ENCODE measurements around the gene MARCO. TPM values are rescaled to one million over a fixed set of nuclear protein-coding genes. Genes with fewer than 3 reads are reported as not detected.
A peak's percentile ranks its signal among the peaks of the same experiment; 100 is the strongest.

MARCO gene
- total RNA-seq, 1 donor from 2014 or later: 1.1 TPM

GRCh38 chr2:119006441-119006840 is 64.4 kb downstream of the MARCO start:
- peaks cover 43% of the 10 kb centered on the region for H3K27me3 Mint-ChIP-seq
- H3K36me3 Mint-ChIP-seq: no peaks in the 10 kb centered on the region
- no peak overlapping the region for H3K27ac Mint-ChIP-seq
- no peaks in the 10 kb centered on the region for H3K9me3 Mint-ChIP-seq
- DNase-seq (ENCODE audit: extremely low spot score, unreplicated experiment): peak; percentile 44
- TF ChIP-seq, protein P1, sequence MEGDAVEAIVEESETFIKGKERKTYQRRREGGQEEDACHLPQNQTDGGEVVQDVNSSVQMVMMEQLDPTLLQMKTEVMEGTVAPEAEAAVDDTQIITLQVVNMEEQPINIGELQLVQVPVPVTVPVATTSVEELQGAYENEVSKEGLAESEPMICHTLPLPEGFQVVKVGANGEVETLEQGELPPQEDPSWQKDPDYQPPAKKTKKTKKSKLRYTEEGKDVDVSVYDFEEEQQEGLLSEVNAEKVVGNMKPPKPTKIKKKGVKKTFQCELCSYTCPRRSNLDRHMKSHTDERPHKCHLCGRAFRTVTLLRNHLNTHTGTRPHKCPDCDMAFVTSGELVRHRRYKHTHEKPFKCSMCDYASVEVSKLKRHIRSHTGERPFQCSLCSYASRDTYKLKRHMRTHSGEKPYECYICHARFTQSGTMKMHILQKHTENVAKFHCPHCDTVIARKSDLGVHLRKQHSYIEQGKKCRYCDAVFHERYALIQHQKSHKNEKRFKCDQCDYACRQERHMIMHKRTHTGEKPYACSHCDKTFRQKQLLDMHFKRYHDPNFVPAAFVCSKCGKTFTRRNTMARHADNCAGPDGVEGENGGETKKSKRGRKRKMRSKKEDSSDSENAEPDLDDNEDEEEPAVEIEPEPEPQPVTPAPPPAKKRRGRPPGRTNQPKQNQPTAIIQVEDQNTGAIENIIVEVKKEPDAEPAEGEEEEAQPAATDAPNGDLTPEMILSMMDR (conservative IDR thresholded peaks at IDR 0.05): no peak
- H3K4me1 Mint-ChIP-seq (ENCODE audit: unreplicated experiment): no peaks in the 10 kb centered on the region
- no peak overlapping the region for H3K4me3 Mint-ChIP-seq

DNA sequence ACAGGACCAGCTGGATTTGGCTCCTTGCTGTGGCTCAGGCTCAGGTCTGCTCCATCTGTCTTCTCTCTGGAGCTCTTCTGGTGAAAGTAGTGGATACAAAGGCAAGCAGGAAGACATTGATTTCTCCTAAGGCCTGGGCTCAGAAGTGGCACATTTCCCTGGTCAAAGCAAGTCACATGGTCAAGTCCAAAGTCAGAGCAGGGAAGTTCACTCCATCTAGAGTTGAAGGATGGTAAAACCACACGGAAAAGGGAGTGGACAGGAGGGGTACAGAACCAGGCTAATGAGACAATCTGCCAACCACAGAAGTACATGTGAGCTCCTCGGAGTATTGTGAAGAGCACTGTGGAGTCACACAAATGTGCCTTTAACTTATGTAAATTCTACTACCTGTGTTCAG is 66.1 kb downstream of the MARCO start:
- Mint-ChIP-seq H3K4me3 (no peak overlapping the region), H3K27ac (no peak overlapping the region), H3K36me3 (no peaks in the 10 kb centered on the region), H3K4me1 (ENCODE audit: unreplicated experiment) (no peaks in the 10 kb centered on the region), H3K9me3 (no peaks in the 10 kb centered on the region), H3K27me3 (peaks cover 52% of the 10 kb centered on the region)
- no peak for DNase-seq (ENCODE audit: extremely low spot score, unreplicated experiment)
- TF ChIP-seq, protein P1 (conservative IDR thresholded peaks at IDR 0.05): no peak

- Mint-ChIP-seq H3K27me3 (peaks cover 59% of the 10 kb centered on the region), H3K9me3 (no peaks in the 10 kb centered on the region), H3K36me3 (no peaks in the 10 kb centered on the region), H3K4me1 (ENCODE audit: unreplicated experiment) (no peaks in the 10 kb centered on the region), H3K4me3 (no peak overlapping the region), H3K27ac (no peak overlapping the region)
- TF ChIP-seq, protein P1 (conservative IDR thresholded peaks at IDR 0.05): no peak
- DNase-seq (ENCODE audit: extremely low spot score, unreplicated experiment): no peak
Measured at GRCh38 chr2:119009110-119009509, 67.1 kb downstream of the MARCO start.

- Mint-ChIP-seq H3K4me3 (no peak overlapping the region), H3K36me3 (no peaks in the 10 kb centered on the region), H3K27ac (no peak overlapping the region), H3K9me3 (no peaks in the 10 kb centered on the region), H3K4me1 (ENCODE audit: unreplicated experiment) (no peaks in the 10 kb centered on the region), H3K27me3 (peaks cover 61% of the 10 kb centered on the region)
- peak; percentile 36 for DNase-seq (ENCODE audit: extremely low spot score, unreplicated experiment)
- TF ChIP-seq, protein P1 (conservative IDR thresholded peaks at IDR 0.05): no peak
Measured at GRCh38 chr2:119010336-119010735, 68.3 kb downstream of the MARCO start.

DNA sequence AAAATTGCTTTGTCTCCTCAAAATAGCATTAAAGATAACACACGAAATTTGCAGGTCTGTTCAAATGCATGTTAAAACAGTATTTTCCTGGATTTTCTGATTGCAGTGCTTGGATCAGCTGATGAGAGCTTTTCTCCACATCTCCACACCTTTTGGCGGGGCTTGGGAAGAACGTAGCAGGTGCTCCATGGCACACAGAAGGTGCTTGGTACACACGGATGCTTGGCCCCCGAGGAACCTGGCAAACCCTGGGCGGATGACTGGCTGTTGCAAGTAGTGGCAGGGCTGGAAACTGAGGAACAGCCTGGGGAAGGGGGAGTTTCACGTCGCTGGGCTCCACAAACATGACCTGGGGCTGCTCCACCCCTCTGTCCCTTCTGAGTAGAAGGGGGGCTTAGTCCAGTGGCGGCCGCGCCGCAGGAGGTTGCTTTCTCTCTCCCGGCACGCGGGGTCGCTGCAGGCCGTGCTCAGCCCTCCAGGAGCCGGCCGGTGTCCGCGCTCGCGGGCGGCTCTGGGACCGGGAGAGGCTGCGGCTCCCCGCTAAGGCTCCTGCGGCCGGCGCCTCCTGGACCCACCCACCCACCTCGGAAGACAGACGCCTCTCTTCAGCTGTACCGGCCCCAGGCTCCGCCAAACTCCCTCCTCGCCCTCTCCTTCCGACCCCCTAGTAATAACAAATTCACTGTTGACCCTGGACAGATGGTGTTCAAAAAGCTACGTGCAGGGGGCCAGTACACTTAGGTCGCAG is 69.3 kb downstream of the MARCO start:
- peaks cover 71% of the 10 kb centered on the region for H3K27me3 Mint-ChIP-seq
- H3K36me3 Mint-ChIP-seq: no peaks in the 10 kb centered on the region
- DNase-seq (ENCODE audit: extremely low spot score, unreplicated experiment): peak; percentile 74
- no peak overlapping the region for H3K27ac Mint-ChIP-seq
- H3K4me3 Mint-ChIP-seq: peak overlapping the region; percentile 65
- no peaks in the 10 kb centered on the region for H3K9me3 Mint-ChIP-seq
- no peaks in the 10 kb centered on the region for H3K4me1 Mint-ChIP-seq (ENCODE audit: unreplicated experiment)
- TF ChIP-seq, protein P1 (conservative IDR thresholded peaks at IDR 0.05): peak; percentile 79

Data from type B pancreatic cell (in vitro differentiated cells).